ENCODE measurements around the gene MINDY4. TPM values are rescaled to one million over a fixed set of nuclear protein-coding genes. Genes with fewer than 3 reads are reported as not detected.

Gene MINDY4
- 1.8 to 2.2 TPM (median 2.0 TPM) in 3 replicates for total RNA-seq (2021)
- percentile 65 among the genes with signal in this experiment for Bru-seq, nascent RNA
- long read RNA-seq, experiment 1, partial matches to known transcripts: 6 of 13 reads
- long read RNA-seq, experiment 1, other reads (novel, unspliced or antisense): 6 of 13 reads
- long read RNA-seq, experiment 2, partial matches to known transcripts: 0 of 1 reads
- long read RNA-seq, experiment 2, other reads (novel, unspliced or antisense): 1 of 1 reads
- long read RNA-seq, experiment 3, partial matches to known transcripts: 7 of 7 reads
- long read RNA-seq, experiment 3, other reads (novel, unspliced or antisense): 0 of 7 reads

DNA sequence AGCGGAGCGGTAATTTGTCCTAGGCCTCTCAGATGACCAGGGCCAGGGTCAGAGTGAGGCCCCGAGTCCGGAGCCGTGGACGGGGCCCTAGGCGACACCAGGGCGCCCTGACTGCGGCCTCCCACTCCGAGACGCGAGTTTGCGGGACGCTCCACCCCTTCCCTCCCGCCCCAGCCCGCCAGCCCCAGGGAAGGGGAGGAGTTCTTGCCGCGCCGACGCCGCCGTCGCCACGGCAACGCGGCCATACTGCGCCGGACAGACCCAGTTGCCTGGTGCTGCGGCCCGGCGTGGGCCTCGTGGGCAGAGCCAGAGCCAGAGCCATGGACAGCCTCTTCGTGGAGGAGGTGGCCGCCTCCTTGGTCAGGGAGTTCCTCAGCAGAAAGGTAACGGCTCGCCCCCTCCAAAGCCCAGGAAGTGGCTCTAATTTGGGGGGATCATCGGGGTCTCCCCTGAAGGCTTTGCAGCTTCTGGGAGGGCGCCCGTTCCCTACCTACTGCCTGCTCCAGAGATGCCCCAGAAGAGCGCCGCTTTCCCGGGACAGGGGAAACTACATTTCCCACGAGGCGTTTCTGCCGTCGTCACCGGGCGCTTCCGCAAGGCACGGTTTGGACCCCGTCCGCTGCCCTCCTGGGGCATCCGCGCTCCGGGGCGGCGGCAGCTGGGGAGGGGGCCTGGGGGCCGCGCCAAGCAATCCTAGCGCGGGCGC, at the start of gene MINDY4:
Gene MINDY4, plus strand, starts transcription at position 244 of the 706 bp plus-strand sequence. Its CDS starts 77 bp downstream, at position 321.
- Mint-ChIP-seq H3K9me3 (no peaks in the 10 kb centered on the region), H3K27ac (no peak within 1 kb of the TSS), H3K4me1 (peaks cover 4% of the 10 kb centered on the region), H3K27me3 (ENCODE audit: low read depth) (peaks cover 8% of the 10 kb centered on the region; the same call in 1 of the 2 replicates), H3K36me3 (no peaks in the 10 kb centered on the region), H3K4me3 (peak within 1 kb of the TSS; percentile 79)
- POLR2A ChIA-PET: no interaction called here
- ATAC-seq (peak; percentile 94), DNase-seq (ENCODE audit: low spot score) (peak; percentile 76)
- TF ChIP-seq, protein P1, sequence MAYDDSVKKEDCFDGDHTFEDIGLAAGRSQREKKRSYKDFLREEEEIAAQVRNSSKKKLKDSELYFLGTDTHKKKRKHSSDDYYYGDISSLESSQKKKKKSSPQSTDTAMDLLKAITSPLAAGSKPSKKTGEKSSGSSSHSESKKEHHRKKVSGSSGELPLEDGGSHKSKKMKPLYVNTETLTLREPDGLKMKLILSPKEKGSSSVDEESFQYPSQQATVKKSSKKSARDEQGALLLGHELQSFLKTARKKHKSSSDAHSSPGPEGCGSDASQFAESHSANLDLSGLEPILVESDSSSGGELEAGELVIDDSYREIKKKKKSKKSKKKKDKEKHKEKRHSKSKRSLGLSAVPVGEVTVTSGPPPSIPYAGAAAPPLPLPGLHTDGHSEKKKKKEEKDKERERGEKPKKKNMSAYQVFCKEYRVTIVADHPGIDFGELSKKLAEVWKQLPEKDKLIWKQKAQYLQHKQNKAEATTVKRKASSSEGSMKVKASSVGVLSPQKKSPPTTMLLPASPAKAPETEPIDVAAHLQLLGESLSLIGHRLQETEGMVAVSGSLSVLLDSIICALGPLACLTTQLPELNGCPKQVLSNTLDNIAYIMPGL (CRISPR knock-in tag; IDR thresholded peaks at IDR 0.05): peak; percentile 56; the same call in 1 of the 2 replicates
- TF ChIP-seq NFYB (CRISPR knock-in tag; conservative IDR thresholded peaks at IDR 0.05; ENCODE audit: low read depth) (no peak), RELA (CRISPR knock-in tag; IDR thresholded peaks at IDR 0.05; ENCODE audit: borderline replicate concordance) (peak; percentile 26; the same call in 1 of the 2 replicates), ZNF423 (CRISPR knock-in tag; IDR thresholded peaks at IDR 0.05) (peak; percentile 96), TP53 (CRISPR knock-in tag; IDR thresholded peaks at IDR 0.05) (no peak), FOXP1 (CRISPR knock-in tag; IDR thresholded peaks at IDR 0.05; ENCODE audit: borderline replicate concordance) (0 out of 2 replicates have a peak, but pooled peaks have one; percentile 14), FOXK1 (CRISPR knock-in tag; IDR thresholded peaks at IDR 0.05) (peak; percentile 25; the same call in 1 of the 2 replicates), CREM (CRISPR knock-in tag; IDR thresholded peaks at IDR 0.05) (peak; percentile 86), SP1 (CRISPR knock-in tag; conservative IDR thresholded peaks at IDR 0.05) (peak; percentile 45), TEAD4 (CRISPR knock-in tag; IDR thresholded peaks at IDR 0.05) (no peak), ELF4 (CRISPR knock-in tag; IDR thresholded peaks at IDR 0.05; ENCODE audit: low read depth) (no peak), ZNF121 (CRISPR knock-in tag; IDR thresholded peaks at IDR 0.05) (0 out of 2 replicates have a peak, but pooled peaks have one; percentile 5)
- TF ChIP-seq, protein P2, sequence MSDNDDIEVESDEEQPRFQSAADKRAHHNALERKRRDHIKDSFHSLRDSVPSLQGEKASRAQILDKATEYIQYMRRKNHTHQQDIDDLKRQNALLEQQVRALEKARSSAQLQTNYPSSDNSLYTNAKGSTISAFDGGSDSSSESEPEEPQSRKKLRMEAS (CRISPR knock-in tag; IDR thresholded peaks at IDR 0.05): peak; percentile 82
- TF ChIP-seq, protein P3, sequence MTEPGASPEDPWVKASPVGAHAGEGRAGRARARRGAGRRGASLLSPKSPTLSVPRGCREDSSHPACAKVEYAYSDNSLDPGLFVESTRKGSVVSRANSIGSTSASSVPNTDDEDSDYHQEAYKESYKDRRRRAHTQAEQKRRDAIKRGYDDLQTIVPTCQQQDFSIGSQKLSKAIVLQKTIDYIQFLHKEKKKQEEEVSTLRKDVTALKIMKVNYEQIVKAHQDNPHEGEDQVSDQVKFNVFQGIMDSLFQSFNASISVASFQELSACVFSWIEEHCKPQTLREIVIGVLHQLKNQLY (CRISPR knock-in tag; IDR thresholded peaks at IDR 0.05): no peak
- TF ChIP-seq, protein P4, sequence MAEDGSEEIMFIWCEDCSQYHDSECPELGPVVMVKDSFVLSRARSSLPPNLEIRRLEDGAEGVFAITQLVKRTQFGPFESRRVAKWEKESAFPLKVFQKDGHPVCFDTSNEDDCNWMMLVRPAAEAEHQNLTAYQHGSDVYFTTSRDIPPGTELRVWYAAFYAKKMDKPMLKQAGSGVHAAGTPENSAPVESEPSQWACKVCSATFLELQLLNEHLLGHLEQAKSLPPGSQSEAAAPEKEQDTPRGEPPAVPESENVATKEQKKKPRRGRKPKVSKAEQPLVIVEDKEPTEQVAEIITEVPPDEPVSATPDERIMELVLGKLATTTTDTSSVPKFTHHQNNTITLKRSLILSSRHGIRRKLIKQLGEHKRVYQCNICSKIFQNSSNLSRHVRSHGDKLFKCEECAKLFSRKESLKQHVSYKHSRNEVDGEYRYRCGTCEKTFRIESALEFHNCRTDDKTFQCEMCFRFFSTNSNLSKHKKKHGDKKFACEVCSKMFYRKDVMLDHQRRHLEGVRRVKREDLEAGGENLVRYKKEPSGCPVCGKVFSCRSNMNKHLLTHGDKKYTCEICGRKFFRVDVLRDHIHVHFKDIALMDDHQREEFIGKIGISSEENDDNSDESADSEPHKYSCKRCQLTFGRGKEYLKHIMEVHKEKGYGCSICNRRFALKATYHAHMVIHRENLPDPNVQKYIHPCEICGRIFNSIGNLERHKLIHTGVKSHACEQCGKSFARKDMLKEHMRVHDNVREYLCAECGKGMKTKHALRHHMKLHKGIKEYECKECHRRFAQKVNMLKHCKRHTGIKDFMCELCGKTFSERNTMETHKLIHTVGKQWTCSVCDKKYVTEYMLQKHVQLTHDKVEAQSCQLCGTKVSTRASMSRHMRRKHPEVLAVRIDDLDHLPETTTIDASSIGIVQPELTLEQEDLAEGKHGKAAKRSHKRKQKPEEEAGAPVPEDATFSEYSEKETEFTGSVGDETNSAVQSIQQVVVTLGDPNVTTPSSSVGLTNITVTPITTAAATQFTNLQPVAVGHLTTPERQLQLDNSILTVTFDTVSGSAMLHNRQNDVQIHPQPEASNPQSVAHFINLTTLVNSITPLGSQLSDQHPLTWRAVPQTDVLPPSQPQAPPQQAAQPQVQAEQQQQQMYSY (CRISPR knock-in tag; IDR thresholded peaks at IDR 0.05): peak; percentile 57; the same call in 1 of the 2 replicates
- TF ChIP-seq, protein P5, sequence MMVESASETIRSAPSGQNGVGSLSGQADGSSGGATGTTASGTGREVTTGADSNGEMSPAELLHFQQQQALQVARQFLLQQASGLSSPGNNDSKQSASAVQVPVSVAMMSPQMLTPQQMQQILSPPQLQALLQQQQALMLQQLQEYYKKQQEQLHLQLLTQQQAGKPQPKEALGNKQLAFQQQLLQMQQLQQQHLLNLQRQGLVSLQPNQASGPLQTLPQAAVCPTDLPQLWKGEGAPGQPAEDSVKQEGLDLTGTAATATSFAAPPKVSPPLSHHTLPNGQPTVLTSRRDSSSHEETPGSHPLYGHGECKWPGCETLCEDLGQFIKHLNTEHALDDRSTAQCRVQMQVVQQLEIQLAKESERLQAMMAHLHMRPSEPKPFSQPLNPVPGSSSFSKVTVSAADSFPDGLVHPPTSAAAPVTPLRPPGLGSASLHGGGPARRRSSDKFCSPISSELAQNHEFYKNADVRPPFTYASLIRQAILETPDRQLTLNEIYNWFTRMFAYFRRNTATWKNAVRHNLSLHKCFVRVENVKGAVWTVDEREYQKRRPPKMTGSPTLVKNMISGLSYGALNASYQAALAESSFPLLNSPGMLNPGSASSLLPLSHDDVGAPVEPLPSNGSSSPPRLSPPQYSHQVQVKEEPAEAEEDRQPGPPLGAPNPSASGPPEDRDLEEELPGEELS (CRISPR knock-in tag; IDR thresholded peaks at IDR 0.05): 0 out of 2 replicates have a peak, but pooled peaks have one; percentile 51
- CTCF ChIA-PET: interaction anchor here (0.6 to 2.0 kb wide), 7 partner anchors 12 to 351 kb away, joined by 3 to 10 read pairs (median 3); no protein-coding TSS in a partner anchor

Data from WTC11 (cell line).